ENCODE data around the gene UBFD1.
"Not testable (repeated sequence)": the region's sequence is repeated elsewhere in the genome, so short reads cannot be mapped to it uniquely, and the experiment has no call there.

Gene UBFD1

GRCh38 chr16:23575834-23576233 is 18.3 kb downstream of the UBFD1 start:
- Histone ChIP-seq H3K27me3 (ENCODE audit: control insufficient read depth, insufficient read depth, low read length) (no peaks in the 10 kb centered on the region), H3K4me3 (ENCODE audit: low read depth, low read length) (no peak overlapping the region), H3K9me3 (ENCODE audit: control insufficient read depth, insufficient read depth, low read length) (no peaks in the 10 kb centered on the region), H3K9ac (ENCODE audit: low read depth, low read length) (no peak overlapping the region), H3K36me3 (ENCODE audit: control insufficient read depth, insufficient read depth, low read length) (peaks cover 40% of the 10 kb centered on the region), H3K4me1 (ENCODE audit: control insufficient read depth, insufficient read depth, low read length) (no peaks in the 10 kb centered on the region)

- H3K9ac ChIP-seq (ENCODE audit: low read depth, low read length): no peak overlapping the region
- peaks cover 43% of the 10 kb centered on the region for H3K36me3 ChIP-seq (ENCODE audit: control insufficient read depth, insufficient read depth, low read length)
- no peaks in the 10 kb centered on the region for H3K27me3 ChIP-seq (ENCODE audit: control insufficient read depth, insufficient read depth, low read length)
- H3K4me3 ChIP-seq (ENCODE audit: low read depth, low read length): no peak overlapping the region
- no peaks in the 10 kb centered on the region for H3K9me3 ChIP-seq (ENCODE audit: control insufficient read depth, insufficient read depth, low read length)
- H3K4me1 ChIP-seq (ENCODE audit: control insufficient read depth, insufficient read depth, low read length): no peaks in the 10 kb centered on the region
Measured at GRCh38 chr16:23577493-23577892, 20.0 kb downstream of the UBFD1 start.

- H3K4me3 ChIP-seq (ENCODE audit: low read depth, low read length): no peak overlapping the region
- no peaks in the 10 kb centered on the region for H3K4me1 ChIP-seq (ENCODE audit: control insufficient read depth, insufficient read depth, low read length)
- no peak overlapping the region for H3K9ac ChIP-seq (ENCODE audit: low read depth, low read length)
- H3K27me3 ChIP-seq (ENCODE audit: control insufficient read depth, insufficient read depth, low read length): no peaks in the 10 kb centered on the region
- no peaks in the 10 kb centered on the region for H3K9me3 ChIP-seq (ENCODE audit: control insufficient read depth, insufficient read depth, low read length)
- peaks cover 39% of the 10 kb centered on the region for H3K36me3 ChIP-seq (ENCODE audit: control insufficient read depth, insufficient read depth, low read length)
Measured at GRCh38 chr16:23578101-23578830, 20.7 kb downstream of the UBFD1 start.

- no peaks in the 10 kb centered on the region for H3K9me3 ChIP-seq (ENCODE audit: control insufficient read depth, insufficient read depth, low read length)
- peaks cover 33% of the 10 kb centered on the region for H3K36me3 ChIP-seq (ENCODE audit: control insufficient read depth, insufficient read depth, low read length)
- H3K4me1 ChIP-seq (ENCODE audit: control insufficient read depth, insufficient read depth, low read length): no peaks in the 10 kb centered on the region
- no peaks in the 10 kb centered on the region for H3K27me3 ChIP-seq (ENCODE audit: control insufficient read depth, insufficient read depth, low read length)
- no peak overlapping the region for H3K4me3 ChIP-seq (ENCODE audit: low read depth, low read length)
- H3K9ac ChIP-seq (ENCODE audit: low read depth, low read length): no peak overlapping the region
Measured at GRCh38 chr16:23579371-23579770, 21.8 kb downstream of the UBFD1 start.

- Histone ChIP-seq H3K27me3 (ENCODE audit: control insufficient read depth, insufficient read depth, low read length) (no peaks in the 10 kb centered on the region), H3K4me1 (ENCODE audit: control insufficient read depth, insufficient read depth, low read length) (no peaks in the 10 kb centered on the region), H3K4me3 (ENCODE audit: low read depth, low read length) (no peak overlapping the region), H3K9me3 (ENCODE audit: control insufficient read depth, insufficient read depth, low read length) (no peaks in the 10 kb centered on the region), H3K36me3 (ENCODE audit: control insufficient read depth, insufficient read depth, low read length) (peaks cover 38% of the 10 kb centered on the region), H3K9ac (ENCODE audit: low read depth, low read length) (no peak overlapping the region)
Measured at GRCh38 chr16:23580391-23580790, 22.9 kb downstream of the UBFD1 start.

GRCh38 chr16:23581764-23582163 is 24.2 kb downstream of the UBFD1 start:
- Histone ChIP-seq H3K9ac (ENCODE audit: low read depth, low read length) (no peak overlapping the region), H3K36me3 (ENCODE audit: control insufficient read depth, insufficient read depth, low read length) (peaks cover 43% of the 10 kb centered on the region), H3K4me3 (ENCODE audit: low read depth, low read length) (no peak overlapping the region), H3K27me3 (ENCODE audit: control insufficient read depth, insufficient read depth, low read length) (no peaks in the 10 kb centered on the region), H3K9me3 (ENCODE audit: control insufficient read depth, insufficient read depth, low read length) (no peaks in the 10 kb centered on the region), H3K4me1 (ENCODE audit: control insufficient read depth, insufficient read depth, low read length) (no peaks in the 10 kb centered on the region)

DNA sequence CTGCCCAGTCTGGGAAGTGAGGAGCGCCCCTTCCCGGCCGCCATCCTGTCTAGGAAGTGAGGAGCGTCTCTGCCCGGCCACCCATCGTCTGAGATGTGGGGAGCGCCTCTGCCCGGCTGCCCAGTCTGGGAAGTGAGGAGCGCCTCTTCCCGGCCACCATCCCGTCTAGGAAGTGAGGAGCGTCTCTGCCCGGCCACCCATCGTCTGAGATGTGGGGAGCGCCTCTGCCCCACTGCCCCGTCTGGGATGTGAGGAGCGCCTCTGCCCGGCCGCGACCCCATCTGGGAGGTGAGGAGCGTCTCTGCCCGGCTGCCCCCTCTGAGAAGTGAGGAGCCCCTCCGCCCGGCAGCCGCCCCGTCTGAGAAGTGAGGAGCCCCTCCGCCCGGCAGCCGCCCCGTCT is 25.7 kb downstream of the UBFD1 start:
- H3K36me3 ChIP-seq (ENCODE audit: control insufficient read depth, insufficient read depth, low read length): peaks cover 56% of the 10 kb centered on the region
- H3K9ac ChIP-seq (ENCODE audit: low read depth, low read length); H3K4me3 ChIP-seq (ENCODE audit: low read depth, low read length); H3K9me3 ChIP-seq (ENCODE audit: control insufficient read depth, insufficient read depth, low read length); H3K4me1 ChIP-seq (ENCODE audit: control insufficient read depth, insufficient read depth, low read length); H3K27me3 ChIP-seq (ENCODE audit: control insufficient read depth, insufficient read depth, low read length): not testable (repeated sequence)

- H3K9ac ChIP-seq (ENCODE audit: low read depth, low read length): no peak overlapping the region
- H3K9me3 ChIP-seq (ENCODE audit: control insufficient read depth, insufficient read depth, low read length): no peaks in the 10 kb centered on the region
- H3K27me3 ChIP-seq (ENCODE audit: control insufficient read depth, insufficient read depth, low read length): no peaks in the 10 kb centered on the region
- peaks cover 54% of the 10 kb centered on the region for H3K36me3 ChIP-seq (ENCODE audit: control insufficient read depth, insufficient read depth, low read length)
- no peaks in the 10 kb centered on the region for H3K4me1 ChIP-seq (ENCODE audit: control insufficient read depth, insufficient read depth, low read length)
- H3K4me3 ChIP-seq (ENCODE audit: low read depth, low read length): no peak overlapping the region
Measured at GRCh38 chr16:23584186-23585076, 26.9 kb downstream of the UBFD1 start.

GRCh38 chr16:23587726-23588125 is 30.2 kb downstream of the UBFD1 start:
- H3K9ac ChIP-seq (ENCODE audit: low read depth, low read length): no peak overlapping the region
- H3K36me3 ChIP-seq (ENCODE audit: control insufficient read depth, insufficient read depth, low read length): peaks cover 59% of the 10 kb centered on the region
- no peak overlapping the region for H3K4me3 ChIP-seq (ENCODE audit: low read depth, low read length)
- no peaks in the 10 kb centered on the region for H3K9me3 ChIP-seq (ENCODE audit: control insufficient read depth, insufficient read depth, low read length)
- no peaks in the 10 kb centered on the region for H3K27me3 ChIP-seq (ENCODE audit: control insufficient read depth, insufficient read depth, low read length)
- no peaks in the 10 kb centered on the region for H3K4me1 ChIP-seq (ENCODE audit: control insufficient read depth, insufficient read depth, low read length)

DNA sequence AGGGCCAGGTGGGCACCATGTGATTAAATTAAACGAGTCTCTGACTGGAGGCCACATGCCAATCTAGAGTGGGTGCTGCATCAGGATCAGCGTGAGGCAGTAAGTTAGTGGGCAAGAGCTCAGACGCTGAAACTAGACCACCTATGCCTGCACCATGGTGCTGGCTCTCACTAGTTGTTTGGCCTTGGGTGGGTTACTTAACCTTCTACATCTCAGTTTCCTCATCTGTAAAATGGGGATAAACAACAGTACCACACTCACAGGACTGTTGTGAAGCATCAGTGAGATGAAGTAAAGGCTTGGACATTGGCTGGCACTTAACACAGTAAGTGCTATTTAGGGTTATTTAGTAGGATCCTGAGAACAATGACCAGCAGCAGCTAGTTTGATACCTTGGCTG is 32.7 kb downstream of the UBFD1 start:
- Histone ChIP-seq H3K4me3 (ENCODE audit: low read depth, low read length) (no peak overlapping the region), H3K9me3 (ENCODE audit: control insufficient read depth, insufficient read depth, low read length) (no peaks in the 10 kb centered on the region), H3K4me1 (ENCODE audit: control insufficient read depth, insufficient read depth, low read length) (peaks cover 2% of the 10 kb centered on the region), H3K27me3 (ENCODE audit: control insufficient read depth, insufficient read depth, low read length) (no peaks in the 10 kb centered on the region), H3K36me3 (ENCODE audit: control insufficient read depth, insufficient read depth, low read length) (peaks cover 60% of the 10 kb centered on the region), H3K9ac (ENCODE audit: low read depth, low read length) (no peak overlapping the region)

DNA sequence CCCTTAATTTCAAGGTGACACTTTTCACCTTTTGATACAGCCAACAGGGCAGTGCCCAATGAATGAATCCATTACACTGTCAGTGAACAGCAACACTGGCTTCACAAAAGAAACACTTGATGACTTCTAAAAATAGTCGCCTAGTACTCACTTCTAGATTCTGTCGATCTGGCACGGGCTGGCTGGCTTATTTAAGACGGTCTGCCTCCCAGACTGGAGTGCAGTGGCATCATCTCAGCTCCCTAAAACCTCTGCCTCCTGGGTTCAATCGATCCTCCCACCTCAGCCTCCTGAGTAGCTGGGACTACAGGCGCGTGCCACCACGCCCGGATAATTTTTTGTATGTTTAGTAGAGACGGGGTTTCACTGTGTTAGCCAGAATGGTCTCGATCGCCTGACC is 36.7 kb downstream of the UBFD1 start:
- Histone ChIP-seq H3K27me3 (ENCODE audit: control insufficient read depth, insufficient read depth, low read length) (no peaks in the 10 kb centered on the region), H3K4me1 (ENCODE audit: control insufficient read depth, insufficient read depth, low read length) (peaks cover 16% of the 10 kb centered on the region), H3K36me3 (ENCODE audit: control insufficient read depth, insufficient read depth, low read length) (peaks cover 42% of the 10 kb centered on the region), H3K4me3 (ENCODE audit: low read depth, low read length) (peak overlapping the region; percentile 99), H3K9ac (ENCODE audit: low read depth, low read length) (peak overlapping the region; percentile 37), H3K9me3 (ENCODE audit: control insufficient read depth, insufficient read depth, low read length) (no peaks in the 10 kb centered on the region)
